ENCODE data around the gene AGPS.
"Not testable (repeated sequence)": the region's sequence is repeated elsewhere in the genome, so short reads cannot be mapped to it uniquely, and the experiment has no call there.

The AGPS gene

DNA sequence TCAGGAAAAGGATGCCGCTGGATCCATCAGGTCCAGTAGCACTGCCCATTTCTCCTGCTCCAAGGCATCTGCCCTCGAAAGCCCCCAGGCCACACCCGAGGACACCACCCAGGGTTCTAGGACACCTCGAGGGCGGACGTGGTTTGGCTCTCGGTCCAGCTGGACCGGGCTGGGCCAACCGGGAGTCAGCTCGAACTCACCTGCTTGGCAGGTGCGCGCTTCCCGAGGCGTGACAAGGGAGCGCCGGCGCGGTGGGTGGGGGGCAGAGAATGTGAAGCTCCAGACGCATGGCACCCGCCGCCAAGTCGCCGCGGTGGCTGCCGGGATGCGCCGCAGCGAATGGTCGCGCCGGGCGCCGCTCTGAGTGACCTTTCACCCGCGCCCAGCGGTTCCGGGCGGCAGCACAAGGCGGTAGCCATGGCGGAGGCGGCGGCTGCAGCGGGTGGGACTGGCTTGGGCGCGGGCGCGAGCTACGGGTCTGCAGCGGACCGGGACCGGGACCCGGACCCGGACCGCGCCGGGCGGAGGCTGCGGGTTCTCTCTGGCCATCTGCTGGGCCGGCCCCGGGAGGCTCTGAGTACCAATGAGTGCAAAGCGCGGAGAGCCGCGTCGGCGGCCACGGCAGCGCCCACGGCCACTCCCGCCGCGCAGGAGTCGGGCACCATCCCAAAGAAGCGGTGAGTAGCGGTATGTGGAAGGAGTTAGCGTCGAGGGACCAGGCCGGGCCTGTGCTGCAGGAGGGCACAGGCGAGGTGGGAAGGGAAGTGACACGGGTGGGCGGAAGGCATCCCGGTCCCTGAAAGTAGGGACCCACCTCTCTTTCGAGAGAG is at the start of gene AGPS:
AGPS (plus strand) TSS at position 401 of the 830 bp plus-strand sequence; CDS start at position 418, 17 bp downstream.
- DNase-seq (ENCODE audit: low read depth in 3 of 3, low spot score in 1 of 3) = peak; percentile 41 to 71 (median 44)

DNA sequence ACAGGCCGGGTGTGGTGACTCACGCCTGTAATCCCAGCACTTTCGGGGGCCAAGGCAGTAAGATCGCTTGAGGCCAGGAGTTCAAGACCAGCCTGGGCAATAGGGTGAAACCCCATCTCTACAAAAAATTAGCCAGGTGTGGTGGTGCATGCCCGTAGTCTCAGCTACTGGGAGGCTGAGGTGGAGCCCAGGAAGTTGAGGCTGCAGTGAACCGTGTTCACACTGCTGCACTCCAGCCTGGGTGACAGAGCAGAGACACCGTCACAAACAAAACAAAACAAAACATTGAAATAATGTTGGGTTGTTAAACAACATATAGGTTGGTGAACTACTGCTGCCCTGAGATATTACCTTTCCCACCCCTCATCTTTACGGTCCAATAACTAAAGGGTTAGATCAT is 48.8 kb upstream of the AGPS start:
- no peak for DNase-seq (ENCODE audit: low read depth in 3 of 3, low spot score in 1 of 3)

DNA sequence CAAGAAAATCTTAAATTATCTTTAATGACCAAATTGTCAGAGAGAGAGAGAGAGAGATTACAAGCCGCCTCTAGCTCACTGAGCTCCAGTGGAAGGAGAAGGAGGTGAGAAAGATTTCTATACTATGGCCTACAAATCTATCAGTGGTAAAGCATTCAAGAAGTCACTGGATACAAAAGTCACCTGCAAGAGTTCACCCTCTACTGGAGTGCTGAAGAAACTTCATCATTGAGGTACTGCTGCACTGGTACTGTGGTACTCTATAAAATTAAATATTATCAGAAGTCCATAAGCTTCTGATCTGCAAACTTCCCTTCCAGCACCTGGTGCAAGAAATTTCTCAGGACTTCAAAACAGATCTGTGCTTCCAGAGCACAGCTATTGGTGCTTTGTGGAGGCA is 48.3 kb upstream of the AGPS start:
- DNase-seq (ENCODE audit: low read depth in 3 of 3, low spot score in 1 of 3) = no peak

DNA sequence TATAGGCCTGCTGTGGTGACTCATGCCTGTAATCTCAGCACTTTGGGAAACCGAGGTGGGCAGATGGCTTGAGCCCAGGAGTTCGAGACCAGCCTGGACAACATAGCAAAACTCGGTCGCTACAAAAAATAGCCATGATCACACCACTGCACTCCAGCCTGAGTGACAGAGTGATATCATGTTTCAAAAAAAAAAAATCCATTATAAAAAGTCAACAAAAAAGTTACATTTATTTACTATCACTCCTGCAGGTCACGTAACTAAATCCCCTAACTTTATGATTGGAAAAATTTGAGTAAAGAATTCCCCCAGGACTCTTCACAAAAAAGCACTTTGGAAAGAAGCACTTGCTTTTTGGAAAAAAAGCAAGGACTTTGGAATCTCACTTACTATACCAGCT is 46.4 kb upstream of the AGPS start:
- DNase-seq (ENCODE audit: low read depth in 3 of 3, low spot score in 1 of 3) = no peak

DNA sequence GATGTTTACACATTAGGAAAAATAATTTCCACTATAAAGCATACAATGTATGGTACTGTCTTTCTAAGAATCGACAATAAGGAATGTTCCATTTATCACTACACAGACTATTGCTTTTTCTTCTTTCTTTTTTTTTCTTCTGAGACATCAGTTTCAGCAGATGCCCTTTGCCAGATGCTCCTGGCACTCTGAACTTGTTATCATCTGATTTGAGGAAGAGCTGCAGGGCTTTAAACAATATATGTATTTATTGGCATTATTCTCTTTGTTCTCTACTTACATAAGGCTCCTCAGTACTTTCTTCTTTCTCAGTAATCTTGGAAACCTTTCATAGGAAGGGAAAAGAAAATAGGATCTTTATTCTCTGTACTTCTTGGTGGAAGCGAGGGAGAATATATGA is 45.0 kb upstream of the AGPS start:
- no peak for DNase-seq (ENCODE audit: low read depth in 3 of 3, low spot score in 1 of 3)

DNA sequence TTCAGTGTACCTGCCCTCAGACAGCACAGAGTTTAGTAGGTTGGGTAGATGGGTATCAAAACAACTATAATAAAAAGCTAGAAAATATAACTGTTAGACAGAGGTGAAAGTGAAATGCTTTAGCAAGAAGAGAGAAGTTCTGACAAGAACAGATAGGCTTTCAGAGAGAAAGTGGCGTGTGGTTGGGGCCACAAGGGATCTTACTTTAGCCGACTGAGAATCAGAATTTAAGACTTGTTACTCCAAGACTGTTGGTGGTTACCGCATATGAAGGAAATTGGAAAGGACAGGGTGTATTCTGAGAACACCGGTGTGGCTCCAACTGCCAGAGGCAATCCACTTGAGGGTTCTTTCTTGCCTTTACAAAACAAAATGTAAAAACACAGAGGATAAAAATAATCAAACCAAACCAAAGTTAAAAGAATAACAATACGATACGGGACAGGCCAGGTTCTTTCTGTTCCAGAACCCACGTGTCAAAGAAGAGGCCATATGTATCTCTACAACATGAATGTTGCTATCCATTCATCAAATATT is 44.4 kb upstream of the AGPS start:
- no peak for DNase-seq (ENCODE audit: low read depth in 3 of 3, low spot score in 1 of 3)

DNA sequence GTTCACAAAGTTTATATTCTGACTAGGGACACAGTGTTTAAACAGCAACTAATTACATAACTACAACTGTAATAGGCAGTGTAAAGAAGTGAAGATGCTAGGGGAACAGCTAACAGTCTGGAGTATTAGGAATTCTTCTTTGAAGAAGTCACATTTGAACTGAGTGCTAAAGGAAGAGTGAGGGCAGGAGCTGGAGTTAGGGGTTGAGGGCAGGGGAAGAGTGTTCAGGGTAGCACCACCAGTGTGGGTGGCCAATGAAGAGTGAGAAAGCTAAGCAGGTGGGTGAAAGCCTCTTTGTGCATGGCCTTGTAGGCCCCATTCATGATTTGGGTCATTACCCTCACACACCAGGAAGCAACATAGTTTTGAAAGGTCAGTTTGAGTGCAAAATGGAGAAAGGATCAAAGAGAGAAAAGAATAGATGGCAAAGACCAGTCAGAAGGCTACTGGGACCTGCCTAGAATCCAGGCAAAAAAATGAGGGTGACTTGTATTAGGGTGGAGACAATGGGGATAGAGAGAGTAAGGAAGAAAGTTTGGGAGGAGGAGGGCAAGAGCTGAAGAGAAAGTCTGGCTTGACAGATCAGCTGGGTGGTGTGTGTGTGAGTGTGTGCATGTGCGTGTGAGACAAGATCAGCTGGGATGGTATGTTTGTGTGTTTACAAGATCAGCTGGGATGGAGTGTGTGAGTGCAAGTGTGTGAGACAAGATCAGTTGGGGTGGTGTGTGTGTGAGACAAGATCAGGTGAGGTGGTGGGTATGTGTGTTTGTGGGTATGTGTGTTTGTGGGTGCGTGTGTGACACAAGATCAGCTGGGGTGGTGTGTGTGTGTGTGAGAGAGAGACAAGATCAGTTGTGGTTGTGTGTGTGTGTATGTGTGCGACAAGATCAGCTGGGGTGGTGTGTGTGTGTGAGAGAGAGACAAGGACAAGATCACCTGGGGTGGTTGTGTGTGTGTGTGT is 43.6 kb upstream of the AGPS start:
- no peak for DNase-seq (ENCODE audit: low read depth in 3 of 3, low spot score in 1 of 3)

DNA sequence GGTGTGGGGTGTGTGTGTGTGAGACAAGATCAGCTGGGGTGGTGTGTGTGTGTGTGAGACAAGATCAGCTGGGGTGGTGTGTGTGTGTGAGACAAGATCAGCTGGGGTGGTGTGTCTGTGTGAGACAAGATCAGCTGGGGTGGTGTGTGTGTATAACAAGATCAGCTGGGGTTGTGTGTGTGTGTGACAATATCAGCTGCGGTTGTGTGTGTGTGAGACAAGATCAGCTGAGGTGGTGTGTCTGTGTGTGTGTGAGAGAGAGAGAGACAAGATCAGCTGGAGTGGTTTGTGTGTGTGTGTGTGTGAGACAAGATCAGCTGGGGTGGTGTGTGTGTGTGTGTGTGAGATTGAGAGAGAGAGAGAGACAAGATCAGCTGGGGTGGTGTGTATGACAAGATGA is 41.9 kb upstream of the AGPS start:
- DNase-seq (ENCODE audit: low read depth in 3 of 3, low spot score in 1 of 3) = not testable (repeated sequence)

DNA sequence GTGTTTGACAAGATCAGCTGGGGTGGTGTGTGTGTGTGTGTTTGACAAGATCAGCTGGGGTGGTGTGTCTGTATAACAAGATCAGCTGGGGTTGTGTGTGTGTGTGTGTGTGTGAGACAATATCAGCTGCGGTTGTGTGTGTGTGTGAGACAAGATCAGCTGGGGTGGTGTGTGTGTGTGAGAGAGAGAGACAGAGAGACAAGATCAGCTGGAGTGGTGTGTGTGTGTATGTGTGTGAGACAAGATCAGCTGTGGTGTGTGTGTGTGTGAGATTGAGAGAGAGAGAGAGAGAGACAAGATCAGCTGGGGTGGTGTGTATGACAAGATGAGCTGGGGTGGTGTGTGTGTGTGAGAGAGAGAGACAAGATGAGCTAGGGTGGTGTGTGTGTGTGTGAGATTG is 41.5 kb upstream of the AGPS start:
- not testable (repeated sequence) for DNase-seq (ENCODE audit: low read depth in 3 of 3, low spot score in 1 of 3)

DNA sequence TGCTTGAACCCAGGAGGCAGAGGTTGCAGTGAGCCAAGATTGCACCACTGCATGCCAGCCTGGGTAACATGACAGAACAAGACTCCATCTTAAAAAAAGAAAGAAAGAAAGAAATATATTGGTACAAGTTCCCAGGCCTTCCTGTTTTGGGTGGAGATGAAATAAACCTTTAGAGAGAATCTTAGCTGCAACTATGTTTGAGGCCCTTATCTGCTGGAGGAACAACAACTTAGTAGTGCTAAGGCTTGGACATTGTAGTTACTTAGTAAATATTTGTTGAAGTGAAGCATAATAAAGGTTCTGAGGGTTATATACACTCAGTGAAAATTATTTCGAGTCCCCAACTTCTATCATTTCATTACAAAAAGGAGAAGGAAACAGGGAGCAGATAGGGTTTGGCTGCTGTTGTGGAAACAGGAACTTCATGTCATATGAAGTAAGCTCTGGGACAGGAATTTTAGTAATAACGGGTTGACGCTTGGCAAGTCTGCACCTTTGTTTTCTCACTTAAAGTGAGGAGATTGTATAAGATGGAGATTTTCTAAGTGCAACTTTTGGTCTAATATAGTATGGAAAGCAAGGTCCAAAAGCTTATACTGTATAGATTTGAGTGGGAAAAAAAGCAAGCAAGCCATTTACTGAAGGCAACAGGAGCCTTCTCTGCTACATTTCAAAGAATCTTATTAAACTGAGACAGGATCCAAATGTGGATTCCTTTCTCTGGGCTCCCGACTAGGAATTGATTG is 40.0 kb upstream of the AGPS start:
- no peak for DNase-seq (ENCODE audit: low read depth in 3 of 3, low spot score in 1 of 3)

DNA sequence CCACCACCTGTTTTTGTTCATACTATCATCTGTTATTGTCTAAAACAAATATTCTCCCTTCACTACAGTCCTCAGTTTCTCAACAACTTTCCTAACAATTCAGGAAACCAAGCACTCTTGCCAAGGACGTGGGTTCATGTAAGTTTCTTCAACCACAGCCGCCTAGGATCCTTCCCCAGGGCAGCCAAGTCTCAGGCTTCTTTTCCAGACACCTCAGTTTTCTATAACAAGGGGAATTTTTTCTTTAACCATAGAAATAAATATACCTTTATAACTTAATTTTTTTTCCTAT is 39.4 kb upstream of the AGPS start:
- DNase-seq (ENCODE audit: low read depth in 3 of 3, low spot score in 1 of 3) = no peak

DNA sequence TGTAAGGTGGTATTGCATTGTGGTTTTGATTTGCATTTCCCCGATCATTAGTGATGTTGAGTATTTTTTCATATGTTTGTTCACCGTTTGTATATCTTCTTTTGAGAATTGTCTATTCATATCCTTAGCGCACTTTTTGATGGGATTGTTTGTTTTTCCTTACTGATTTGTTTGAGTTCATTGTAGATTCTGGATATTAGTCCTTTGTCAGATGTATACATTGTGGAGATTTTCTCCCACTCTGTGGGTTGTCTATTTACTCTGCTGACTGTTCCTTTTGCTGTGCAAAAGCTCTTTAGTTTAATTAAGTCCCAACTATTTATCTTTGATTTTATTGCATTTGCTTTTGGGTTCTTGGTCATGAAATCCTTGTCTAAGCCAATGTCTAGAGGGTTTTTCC is 38.0 kb upstream of the AGPS start:
- not testable (repeated sequence) for DNase-seq (ENCODE audit: low read depth in 3 of 3, low spot score in 1 of 3)

DNA sequence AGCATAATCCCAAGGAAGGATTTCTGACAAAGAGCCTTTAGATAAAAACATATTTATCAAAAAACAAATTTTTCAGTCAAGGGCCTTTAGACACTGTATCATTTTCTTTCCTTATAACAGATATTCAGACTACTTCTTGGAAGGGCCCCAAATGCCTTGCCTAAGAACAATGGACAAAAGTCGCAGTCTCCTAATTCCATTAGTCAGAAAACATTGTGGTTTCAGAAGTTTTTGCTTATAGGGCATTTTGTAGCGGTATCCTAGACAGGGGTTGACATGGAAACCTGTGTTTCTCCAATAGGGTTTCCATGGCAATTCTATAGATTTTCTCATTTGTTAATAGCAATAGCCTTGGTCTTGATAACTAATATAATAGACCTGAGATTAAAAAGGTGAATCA is 36.7 kb upstream of the AGPS start:
- DNase-seq (ENCODE audit: low read depth in 3 of 3, low spot score in 1 of 3) = no peak

DNA sequence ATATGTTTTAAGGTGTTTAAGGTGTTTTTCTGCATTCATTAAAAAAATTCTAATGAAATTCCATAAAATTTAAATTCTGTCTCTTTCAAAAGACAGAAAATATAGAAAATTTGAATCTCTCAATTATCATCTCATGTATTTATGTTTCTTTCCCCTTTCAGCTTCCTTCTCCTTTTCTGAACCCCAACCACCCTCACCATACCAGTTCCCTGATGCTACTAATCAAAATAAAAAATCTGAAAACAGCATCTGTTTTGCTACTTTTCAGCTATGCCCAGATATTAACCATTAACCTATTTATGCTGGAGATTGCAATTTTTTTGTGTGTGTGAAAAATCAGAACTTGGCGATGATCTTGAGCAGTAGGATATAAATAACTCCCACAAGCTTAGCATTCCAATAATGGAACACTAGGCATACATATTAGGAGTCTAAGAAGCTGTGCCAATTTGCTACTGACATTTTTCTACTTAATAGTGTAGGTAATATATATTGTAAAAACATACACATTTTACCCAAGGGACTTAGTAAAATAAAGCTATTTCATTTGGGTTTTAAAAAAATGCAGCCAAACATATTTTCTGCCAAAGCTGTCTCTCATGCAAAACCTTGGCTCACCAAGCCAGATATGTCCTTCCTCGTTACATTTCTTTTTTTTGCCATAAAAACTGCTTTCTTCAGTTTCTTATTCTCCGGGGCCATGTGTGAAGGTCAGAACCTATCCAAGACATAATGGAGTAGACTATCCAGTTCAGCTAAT is 32.6 kb upstream of the AGPS start:
- no peak for DNase-seq (ENCODE audit: low read depth in 3 of 3, low spot score in 1 of 3)

DNA sequence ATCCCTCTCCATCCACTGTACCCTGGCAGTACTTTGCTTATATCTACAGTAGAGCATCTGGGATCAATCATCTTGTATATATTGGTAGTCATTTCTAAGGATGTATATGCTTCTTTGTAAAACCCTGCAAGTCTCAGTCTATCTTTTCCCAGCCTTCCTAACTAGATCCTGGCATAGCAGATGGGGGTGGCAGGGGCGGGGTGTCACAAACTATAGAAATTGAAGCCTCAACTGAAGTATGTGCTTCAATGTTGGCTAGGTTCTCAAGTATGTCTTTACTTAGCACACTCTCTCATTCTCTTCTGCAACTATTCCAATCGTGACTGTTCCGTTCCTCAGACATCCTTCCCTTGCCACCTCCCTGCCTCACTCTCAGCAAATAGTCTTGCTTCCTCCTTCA is 30.1 kb upstream of the AGPS start:
- DNase-seq (ENCODE audit: low read depth in 3 of 3, low spot score in 1 of 3) = no peak

DNA sequence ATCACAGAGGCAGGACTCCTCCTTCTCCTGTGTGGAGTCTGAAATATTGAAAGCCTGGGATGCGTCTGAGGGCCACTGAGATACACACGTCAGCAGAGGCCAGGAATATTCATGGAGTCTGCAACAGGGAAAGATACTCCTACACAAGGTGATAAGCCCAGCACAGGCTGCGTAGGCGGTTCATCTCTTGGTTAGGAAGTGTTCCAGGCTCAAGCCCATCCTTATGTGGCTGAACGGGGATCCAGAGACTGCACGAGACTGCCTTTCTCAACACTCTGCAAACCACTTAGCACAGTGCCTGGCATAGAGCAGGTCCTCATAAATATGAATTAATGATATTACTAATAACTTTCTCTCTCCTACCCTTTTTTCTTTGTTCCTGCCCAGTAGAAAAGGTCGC is 29.2 kb upstream of the AGPS start:
- no peak for DNase-seq (ENCODE audit: low read depth in 3 of 3, low spot score in 1 of 3)

DNA sequence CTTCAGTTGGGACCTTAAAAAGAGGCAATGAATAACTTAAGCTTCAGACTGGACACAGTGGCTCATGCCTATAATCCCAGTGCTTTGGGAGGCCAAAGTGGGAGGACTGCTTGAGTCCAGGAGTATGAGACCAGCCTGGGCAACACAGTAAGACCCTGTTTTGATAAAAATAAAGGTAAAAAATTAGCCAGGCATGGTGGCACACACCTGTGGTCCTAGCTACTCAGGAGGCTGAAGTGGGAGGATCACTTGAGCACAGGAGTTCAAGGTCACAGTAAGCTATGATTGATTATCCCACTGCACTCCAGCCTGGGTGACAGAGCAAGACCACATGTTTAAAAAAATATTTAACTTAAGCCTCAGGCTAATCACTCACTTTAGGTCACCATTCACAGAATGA is 26.8 kb upstream of the AGPS start:
- not testable (repeated sequence) for DNase-seq (ENCODE audit: low read depth in 3 of 3, low spot score in 1 of 3)

DNA sequence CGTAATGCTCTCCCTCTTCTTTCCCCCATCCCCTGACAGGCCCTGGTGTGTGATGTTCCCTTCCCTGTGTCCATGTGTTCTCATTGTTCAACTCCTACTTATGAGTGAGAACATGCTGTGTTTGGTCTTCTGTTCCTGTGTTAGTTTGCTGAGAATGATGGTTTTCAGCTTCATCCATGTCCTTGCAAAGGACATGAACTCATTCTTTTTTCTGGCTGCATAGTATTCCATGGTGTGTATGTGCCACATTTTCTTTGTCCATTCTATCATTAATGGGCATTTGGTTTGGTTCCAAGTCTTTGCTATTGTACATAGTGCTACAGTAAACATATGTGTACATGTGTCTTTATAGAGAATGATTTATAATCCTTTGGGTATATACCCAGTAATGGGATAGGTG is 24.6 kb upstream of the AGPS start:
- DNase-seq (ENCODE audit: low read depth in 3 of 3, low spot score in 1 of 3) = not testable (repeated sequence)

DNA sequence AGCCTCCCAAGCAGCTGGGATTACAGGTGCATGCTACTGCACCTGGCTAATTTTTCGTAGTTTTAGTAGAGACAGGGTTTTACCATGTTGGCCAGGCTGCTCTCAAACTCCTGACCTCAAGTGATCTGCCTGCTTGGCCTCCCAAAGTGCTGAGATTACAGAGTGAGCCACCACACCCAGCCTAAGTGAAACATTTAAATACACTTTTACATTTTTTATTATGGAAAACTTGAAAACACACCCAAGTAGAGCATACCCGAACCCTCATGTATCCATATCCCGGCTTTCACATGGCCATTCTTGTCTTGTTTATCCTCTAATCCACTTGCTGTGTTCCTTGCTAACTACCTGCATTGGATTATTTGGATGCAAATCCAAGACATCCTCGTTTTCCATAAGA is 13.2 kb upstream of the AGPS start:
- no peak for DNase-seq (ENCODE audit: low read depth in 3 of 3, low spot score in 1 of 3)

DNA sequence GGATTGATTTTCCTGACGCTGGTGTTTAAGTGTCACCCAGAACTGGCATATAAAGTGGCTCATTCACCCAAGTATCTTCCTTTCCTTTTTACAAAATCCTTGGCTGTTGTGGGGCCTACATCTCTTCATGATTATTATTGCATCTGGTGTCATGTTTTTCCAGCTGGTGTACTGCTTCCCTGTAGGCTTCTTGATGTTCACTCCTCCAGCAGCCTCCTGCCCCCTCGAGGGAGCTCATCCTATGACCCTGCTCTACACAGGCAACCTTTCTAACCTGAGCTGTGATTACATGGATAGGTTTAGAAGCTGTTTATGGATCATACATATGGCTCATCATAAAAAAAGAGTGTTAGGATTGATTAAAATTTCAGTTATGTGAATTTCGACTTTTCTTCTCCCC is 12.4 kb upstream of the AGPS start:
- DNase-seq (ENCODE audit: low read depth in 3 of 3, low spot score in 1 of 3) = no peak

DNA sequence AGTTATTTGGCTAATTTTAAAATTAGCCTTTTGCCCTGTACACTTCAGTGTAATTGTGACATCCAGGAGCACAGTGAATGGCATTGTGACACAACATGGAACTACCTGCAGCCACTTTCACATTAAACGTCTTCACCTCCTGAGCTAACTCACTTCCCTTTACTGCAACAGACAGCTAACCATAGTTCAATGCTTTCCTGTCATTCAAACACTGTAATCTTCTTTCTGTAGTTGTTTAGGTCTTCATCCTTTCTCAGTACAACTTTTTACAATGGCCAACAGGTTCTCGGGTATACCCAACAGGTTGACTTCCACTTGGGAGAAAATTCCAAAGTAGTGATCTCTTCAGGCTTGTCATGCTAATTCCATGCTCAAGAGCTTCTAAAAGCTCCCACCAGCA is 8.6 kb upstream of the AGPS start:
- no peak for DNase-seq (ENCODE audit: low read depth in 3 of 3, low spot score in 1 of 3)
